Ovary (tissue), 3 donors: ENCODE measurements around the gene CTDP1.

Experiments
- EP300 ChIP-seq: sonication (generic); formaldehyde crosslinking; IDR thresholded peaks from one replicate; pipeline ENCODE4 v1.6.1; 2017; ENCODE audit warnings: antibody characterized with exemption
- TF ChIP-seq, protein P1 (sequence below), 3 donors: fragments of 450-650 bp in 2 of 3; fragments of 200-600 bp in 1 of 3; IDR thresholded peaks; one replicate each; pipeline versions ENCODE4 v1.5.1 to v1.8.0; 2016 to 2022; ENCODE audit warnings: antibody characterized with exemption in 3 of 3, mild to moderate bottlenecking in 1 of 3
- donor health status: DM: no; HTN: no; CAD: no.

DNA sequence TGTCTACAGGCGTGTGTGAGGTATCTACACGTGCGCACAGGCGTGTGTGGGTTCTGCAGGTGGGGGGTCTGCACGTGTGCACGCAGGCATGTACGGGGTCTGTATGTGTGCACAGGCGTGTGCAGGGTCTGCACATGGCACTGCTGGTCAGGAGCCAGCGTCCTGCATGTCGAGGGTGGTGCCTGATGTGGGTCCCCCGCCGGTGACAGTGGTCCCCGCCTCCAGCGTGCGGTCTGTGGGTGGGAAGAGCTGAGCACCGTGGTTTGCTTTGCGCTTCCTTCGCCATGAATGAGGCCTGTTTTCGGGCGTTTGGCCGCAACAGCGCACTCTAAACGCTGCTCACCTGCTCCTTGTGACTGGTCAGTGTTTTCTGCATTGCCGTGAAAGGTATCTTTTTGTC, 57.2 kb downstream of the CTDP1 start:
- TF ChIP-seq, protein P1, sequence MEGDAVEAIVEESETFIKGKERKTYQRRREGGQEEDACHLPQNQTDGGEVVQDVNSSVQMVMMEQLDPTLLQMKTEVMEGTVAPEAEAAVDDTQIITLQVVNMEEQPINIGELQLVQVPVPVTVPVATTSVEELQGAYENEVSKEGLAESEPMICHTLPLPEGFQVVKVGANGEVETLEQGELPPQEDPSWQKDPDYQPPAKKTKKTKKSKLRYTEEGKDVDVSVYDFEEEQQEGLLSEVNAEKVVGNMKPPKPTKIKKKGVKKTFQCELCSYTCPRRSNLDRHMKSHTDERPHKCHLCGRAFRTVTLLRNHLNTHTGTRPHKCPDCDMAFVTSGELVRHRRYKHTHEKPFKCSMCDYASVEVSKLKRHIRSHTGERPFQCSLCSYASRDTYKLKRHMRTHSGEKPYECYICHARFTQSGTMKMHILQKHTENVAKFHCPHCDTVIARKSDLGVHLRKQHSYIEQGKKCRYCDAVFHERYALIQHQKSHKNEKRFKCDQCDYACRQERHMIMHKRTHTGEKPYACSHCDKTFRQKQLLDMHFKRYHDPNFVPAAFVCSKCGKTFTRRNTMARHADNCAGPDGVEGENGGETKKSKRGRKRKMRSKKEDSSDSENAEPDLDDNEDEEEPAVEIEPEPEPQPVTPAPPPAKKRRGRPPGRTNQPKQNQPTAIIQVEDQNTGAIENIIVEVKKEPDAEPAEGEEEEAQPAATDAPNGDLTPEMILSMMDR (IDR thresholded peaks at IDR 0.05) = no peak
- no peak for TF ChIP-seq EP300
